ENCODE results near the gene MAD2L2.

- TF ChIP-seq, protein P1, sequence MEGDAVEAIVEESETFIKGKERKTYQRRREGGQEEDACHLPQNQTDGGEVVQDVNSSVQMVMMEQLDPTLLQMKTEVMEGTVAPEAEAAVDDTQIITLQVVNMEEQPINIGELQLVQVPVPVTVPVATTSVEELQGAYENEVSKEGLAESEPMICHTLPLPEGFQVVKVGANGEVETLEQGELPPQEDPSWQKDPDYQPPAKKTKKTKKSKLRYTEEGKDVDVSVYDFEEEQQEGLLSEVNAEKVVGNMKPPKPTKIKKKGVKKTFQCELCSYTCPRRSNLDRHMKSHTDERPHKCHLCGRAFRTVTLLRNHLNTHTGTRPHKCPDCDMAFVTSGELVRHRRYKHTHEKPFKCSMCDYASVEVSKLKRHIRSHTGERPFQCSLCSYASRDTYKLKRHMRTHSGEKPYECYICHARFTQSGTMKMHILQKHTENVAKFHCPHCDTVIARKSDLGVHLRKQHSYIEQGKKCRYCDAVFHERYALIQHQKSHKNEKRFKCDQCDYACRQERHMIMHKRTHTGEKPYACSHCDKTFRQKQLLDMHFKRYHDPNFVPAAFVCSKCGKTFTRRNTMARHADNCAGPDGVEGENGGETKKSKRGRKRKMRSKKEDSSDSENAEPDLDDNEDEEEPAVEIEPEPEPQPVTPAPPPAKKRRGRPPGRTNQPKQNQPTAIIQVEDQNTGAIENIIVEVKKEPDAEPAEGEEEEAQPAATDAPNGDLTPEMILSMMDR (IDR thresholded peaks at IDR 0.05; ENCODE audit: low read depth, low read length), result no peak
- no peak for TF ChIP-seq EZH2phosphoT487 (IDR thresholded peaks at IDR 0.05; ENCODE audit: low read depth)
Observed at GRCh38 chr1:11639372-11639771, 41.6 kb downstream of the MAD2L2 start.

Measured in OCI-LY3 (cell line).